Right lobe of liver (tissue), 4 donors: Measurements from ENCODE around the gene TCP11L2.

Experiments
- CTCF ChIP-seq, 4 donors: fragments of 200-600 bp in 3 of 4; fragments of 450-650 bp in 1 of 4; IDR thresholded peaks; one replicate each; pipeline versions ENCODE4 v1.5.1 to v1.8.0; 2016 to 2022; ENCODE audit warnings: antibody characterized with exemption in 4 of 4, mild to moderate bottlenecking in 2 of 4
- POLR2A ChIP-seq: fragments of 450-650 bp; IDR thresholded peaks from one replicate; pipeline ENCODE4 v1.6.1; 2017; ENCODE audit warnings: antibody characterized with exemption, mild to moderate bottlenecking
- donor health status: DM: no; HTN: no; CAD: no.
- donor health status: DM: no; HTN: no; CAD: no.
- donor health status: DM: no; HTN: yes; CAD: no.

- TF ChIP-seq CTCF (IDR thresholded peaks at IDR 0.05), result no peak
- TF ChIP-seq POLR2A, result no peak
These were observed 6.2 kb upstream of the TCP11L2 start for GRCh38 chr12:106296179-106296877.
